Measurements from ENCODE around the gene CASTOR2.
"Not testable (repeated sequence)": the region's sequence is repeated elsewhere in the genome, so short reads cannot be mapped to it uniquely, and the experiment has no call there.

Gene CASTOR2

DNA sequence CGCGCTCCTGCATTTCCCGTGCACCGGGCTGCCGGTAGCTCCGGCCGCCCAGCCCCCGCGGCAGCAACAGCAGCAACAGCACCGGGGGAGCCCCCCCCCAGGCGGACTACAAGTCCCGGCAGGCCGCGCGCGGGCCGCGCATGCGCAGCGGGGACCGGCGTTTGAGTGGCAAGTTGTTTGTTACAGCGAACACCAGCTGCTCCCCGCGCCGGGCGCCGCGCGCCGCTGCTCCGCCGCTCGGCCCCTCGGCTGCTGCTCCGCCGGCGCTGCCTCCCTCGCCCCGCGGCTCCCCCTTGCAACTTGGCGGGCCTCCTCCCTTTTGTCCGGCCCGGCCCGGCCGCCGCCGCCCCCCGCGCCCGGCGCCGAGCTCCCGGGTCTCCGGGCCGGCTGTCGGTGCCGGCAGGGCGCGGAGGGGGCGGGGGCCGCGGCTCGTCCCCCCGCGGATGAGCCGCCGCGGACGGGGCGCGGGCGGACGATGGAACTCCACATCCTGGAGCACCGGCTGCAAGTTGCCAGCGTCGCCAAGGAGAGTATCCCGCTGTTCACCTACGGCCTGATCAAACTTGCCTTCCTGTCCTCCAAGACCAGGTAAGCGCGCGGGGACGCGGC lies at the start of gene CASTOR2:
Gene CASTOR2, plus strand, starts transcription at position 195 of the 609 bp plus-strand sequence. Its CDS starts 281 bp downstream, at position 476.
- H3K4me3 ChIP-seq (ENCODE audit: low read depth, low read length); DNase-seq (ENCODE audit: low read depth): not testable (repeated sequence)

DNA sequence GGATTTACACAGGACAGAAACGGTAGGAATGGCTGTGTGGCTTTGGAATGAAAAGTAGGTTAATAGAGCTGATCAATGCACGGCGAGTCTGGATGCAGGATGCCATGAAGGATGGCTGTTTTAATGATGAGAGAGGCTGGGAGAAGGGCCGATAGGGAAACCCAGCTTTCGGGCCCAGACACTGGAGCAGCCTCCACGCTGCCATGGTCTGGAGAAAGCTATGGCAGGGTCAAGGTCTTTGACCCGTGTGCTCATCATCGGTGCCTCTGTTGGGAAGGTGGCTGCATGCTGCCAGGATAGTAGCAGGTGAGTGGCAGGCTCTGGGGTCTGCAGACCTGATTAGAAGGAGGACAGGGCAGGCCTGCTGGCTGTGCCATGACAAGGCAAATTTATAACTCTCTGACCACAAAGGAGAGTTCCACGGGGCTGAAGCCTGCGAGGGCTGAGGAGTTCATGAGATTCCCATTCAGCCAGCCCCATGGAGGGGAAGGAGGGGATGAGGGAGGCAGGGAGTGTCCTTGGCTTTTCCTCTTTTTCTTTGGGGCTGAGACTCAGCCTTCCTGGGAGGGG lies 42.1 kb upstream of the CASTOR2 start:
- not testable (repeated sequence) for DNase-seq (ENCODE audit: low read depth)

DNA sequence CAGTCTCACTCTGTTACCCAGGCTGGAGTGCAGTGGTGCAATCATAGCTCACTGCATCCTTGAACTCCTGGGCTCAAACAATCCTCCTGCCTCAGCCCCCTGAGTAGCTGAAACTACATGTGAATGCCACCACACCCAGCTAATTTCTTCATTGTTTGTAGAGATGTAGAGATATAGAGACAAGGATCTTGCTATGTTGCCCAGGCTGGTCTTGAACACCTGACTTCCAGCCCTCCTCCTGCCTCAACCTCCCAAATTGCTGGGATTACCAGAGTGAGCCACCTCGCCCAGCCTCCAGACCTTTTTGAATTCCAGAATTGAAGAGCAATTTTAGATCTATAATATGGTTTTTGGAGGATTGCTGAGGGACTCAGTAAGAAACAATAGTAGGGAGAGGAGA lies 40.9 kb upstream of the CASTOR2 start:
- DNase-seq (ENCODE audit: low read depth); H3K4me3 ChIP-seq (ENCODE audit: low read depth, low read length): not testable (repeated sequence)

More for the DNA sequence above, 42.1 kb upstream of the CASTOR2 start:
- not testable (repeated sequence) for H3K4me3 ChIP-seq (ENCODE audit: low read depth, low read length)

DNA sequence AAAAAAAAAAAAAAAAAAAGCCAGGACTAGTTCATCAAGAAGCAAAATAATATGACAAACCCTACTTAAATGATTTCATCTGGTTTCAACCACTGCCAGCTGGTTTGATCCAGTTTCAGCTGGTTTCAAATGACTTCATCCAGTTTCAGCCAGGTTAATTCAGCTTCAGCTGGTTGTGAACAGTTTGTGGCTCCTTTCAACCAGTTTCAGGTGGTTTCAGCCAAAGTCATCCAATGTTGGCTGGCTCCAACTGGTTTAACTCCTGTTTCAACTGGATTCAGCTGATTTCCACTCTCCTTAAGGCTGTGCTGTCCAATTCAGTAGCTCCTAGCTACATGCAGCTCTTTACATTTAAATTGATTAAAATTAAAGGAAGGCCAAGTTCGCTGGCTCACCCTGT lies 37.5 kb upstream of the CASTOR2 start:
- not testable (repeated sequence) for DNase-seq (ENCODE audit: low read depth); H3K4me3 ChIP-seq (ENCODE audit: low read depth, low read length)

DNA sequence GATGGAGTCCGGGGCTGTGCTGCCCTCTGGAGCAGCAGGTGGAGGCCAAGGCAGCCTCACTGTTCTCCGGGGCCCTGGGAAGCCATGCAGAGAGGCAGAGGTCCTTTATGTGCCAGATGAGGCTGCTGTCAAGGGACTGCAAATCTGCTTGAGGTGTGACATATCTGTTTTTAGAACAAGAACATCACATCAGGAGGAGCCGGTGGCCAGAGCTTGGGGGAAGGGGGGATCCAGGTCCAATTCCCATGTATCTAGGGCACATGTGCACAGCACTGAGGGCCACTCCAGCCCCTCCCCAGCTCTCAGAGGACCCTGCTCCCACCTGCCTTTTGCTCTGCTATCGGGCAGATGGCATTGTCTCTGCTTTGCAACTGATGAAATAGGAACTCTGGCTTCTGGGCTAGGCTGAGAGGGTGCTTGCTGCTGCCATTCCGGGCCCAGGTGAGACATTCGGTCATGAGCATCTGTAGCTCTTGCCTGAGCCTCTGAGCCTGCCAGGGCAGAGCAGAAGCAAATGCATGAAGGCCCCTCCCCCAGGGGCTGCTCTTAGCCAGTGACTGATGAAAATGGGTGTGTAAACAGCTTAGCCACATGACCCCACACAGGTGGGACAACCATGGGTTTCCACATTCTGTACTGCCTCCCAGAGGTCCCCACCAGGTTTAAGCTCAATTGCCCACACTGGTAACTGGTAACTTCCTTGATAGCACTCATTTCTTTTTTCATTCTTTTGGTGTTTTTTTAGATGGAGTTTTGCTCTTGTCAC lies 32.8 kb upstream of the CASTOR2 start:
- not testable (repeated sequence) for H3K4me3 ChIP-seq (ENCODE audit: low read depth, low read length); DNase-seq (ENCODE audit: low read depth)

DNA sequence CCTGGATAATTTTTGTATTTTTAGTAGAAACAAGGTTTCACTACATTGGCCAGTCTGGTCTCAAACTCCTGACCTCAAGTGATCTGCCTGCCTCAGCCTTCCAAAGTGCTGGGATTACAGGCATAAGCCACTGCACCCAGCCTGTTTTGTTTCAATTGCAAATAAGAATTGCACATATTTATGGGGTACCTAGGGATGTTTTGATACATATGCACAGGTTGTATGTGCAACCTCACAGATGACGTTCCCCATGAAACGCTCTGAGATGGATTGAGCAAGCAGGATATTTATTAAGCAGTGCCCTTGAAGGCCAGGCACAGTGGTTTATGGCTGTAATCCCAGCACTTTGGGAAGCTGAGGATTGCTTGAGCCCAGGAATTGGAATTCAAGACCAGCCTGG lies 25.1 kb upstream of the CASTOR2 start:
- DNase-seq (ENCODE audit: low read depth); H3K4me3 ChIP-seq (ENCODE audit: low read depth, low read length): not testable (repeated sequence)

DNA sequence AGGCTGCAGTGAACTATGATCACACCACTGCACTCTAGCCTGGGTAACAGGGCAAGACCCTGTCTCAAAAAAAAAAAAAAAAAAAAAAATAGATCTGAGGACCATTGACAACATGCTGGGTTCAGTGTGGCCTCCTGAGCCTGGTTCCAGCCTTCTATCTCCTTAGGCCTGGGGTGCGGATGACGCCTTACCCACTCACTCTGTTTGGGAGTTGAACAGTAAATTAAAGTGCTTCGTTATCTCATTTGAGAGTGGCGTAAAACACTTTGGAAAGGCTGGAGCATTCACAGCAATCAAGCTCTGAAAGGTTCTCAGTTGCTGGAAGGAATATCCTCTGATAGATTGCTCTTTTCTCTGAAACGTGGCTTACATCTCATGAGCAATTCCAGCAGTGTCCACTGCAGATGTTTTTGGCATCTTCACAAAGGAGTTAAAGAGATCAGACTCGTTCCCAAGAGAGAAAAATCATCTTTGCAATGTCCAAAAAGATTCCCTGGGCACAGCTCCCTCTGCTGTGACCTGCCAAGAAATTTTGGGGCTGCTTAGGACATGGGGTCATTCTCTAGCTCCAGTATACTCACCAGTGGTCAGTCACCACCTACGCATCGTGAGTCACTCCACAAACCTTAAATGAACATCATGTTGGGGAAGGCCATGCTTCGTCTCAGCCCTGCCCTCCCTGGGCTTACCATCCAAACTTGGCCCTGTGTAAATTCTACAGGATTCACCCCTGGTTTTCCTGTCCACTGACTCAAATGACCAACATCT lies 23.0 kb upstream of the CASTOR2 start:
- not testable (repeated sequence) for DNase-seq (ENCODE audit: low read depth); H3K4me3 ChIP-seq (ENCODE audit: low read depth, low read length)

DNA sequence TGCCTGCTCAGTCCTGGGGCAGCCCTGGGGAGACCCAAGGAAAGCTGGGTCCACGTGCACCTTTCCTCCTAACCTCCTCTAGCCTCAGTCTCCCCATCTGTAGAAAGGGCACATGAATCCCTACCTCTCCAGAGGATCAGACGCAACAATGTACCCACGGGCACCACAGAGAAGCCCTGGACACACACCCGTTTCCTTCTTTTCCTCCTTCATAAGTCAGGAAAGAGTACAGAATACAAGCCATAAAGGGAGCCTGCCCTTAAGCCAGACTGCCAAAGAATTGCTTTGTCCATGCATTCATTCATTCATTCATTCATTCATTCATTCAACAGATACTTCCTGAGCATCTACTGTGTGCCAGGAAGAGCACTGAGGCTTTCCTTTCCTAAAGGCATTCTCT lies 20.6 kb upstream of the CASTOR2 start:
- not testable (repeated sequence) for DNase-seq (ENCODE audit: low read depth)

DNA sequence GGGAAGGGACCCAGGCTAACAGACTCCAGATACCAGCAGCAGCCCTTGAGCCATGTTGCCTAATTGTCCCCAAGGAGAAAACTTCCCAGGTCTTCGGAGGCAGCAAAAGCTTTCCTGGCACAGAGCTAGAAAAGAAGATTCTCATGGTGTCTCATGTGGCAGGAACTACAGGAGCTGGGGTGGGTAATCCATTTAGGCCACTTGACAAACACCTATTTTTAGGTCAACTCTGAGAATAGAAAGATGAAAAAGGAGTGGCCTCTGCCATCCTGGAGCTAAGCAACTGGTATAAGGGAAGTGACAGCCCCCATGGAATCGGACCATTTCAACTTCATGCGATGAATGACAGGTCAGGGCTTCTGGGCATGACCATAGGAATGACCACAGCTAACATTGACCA lies 16.8 kb upstream of the CASTOR2 start:
- H3K4me3 ChIP-seq (ENCODE audit: low read depth, low read length), result not testable (repeated sequence)

More for the DNA sequence above, 20.6 kb upstream of the CASTOR2 start:
- not testable (repeated sequence) for H3K4me3 ChIP-seq (ENCODE audit: low read depth, low read length)

DNA sequence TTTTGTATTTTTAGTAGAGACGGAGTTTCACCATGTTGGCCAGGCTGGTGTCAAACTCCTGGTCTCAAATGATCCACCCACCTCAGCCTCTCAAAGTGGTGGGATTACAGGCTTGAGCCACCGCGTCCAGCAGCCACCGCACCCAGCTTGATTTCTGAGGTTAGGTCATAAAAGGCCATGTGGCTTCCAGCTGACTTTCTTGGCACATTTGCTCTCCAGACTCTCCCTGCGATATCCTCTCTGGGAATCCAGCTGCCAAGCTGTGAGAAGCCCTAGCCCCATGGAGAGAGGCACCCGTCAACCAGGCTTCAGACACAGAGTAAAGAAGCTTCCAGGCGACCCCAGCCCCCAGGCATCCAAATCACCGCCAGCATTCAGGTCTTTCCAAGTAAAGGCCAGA lies 10.7 kb upstream of the CASTOR2 start:
- not testable (repeated sequence) for H3K4me3 ChIP-seq (ENCODE audit: low read depth, low read length); DNase-seq (ENCODE audit: low read depth)

More for the DNA sequence above, 16.8 kb upstream of the CASTOR2 start:
- not testable (repeated sequence) for DNase-seq (ENCODE audit: low read depth)

DNA sequence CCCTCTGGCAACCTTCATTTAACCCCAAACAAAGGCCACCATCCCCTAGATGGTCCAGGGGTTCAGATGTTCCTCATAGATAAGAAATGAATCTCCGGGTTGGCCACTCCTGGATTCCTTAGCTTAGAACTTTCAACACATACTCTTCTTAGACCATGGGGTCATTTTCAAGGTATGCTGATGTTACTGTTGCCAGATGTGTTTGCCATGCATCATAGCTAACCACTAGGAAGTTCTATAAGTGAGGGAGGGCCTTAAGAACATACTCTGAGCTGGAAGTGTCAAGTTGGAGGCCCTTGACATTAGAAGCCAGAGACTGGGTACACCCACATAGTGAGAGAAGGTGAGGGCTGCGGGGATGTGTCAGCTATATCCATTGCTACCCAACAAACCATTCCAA lies 6.2 kb upstream of the CASTOR2 start:
- not testable (repeated sequence) for H3K4me3 ChIP-seq (ENCODE audit: low read depth, low read length)

DNA sequence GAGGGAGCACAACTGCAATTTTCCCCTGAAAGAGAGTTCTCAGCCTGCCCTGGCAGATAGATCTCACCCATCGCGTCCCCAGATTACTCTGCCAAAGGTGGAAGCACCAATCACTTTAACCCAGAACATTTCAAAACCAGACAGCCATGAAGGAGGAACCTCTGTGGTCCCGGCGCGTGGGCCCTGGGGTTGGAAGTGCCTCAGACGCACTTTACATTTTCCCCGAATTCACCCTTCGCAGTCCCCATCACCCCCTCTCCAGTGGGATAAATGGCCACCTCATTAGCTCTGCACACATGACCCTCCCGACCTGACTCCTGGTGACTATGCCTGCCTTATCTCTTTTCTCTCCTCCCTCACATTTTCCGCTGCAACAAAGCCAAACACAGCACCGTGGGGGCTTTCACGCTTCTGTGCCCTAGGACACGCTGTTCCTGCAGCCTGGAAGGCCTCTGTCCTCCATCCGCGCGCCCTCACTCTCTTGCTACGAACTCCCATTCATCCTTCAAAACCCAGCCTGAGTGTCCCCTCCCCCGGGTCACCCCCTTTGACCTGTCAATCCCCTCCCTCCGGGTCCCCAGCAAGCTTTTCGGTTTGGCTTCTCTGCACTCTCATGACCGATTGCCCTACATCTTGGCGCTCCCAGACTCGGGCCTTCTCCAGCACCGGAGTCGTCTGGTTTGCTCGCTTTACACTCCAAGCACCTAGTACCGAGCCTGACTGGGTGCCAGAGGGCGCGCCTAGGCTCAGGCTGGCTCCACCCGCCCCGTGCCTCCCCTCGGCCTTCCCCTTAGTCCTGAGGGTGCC lies 598 bp upstream of the CASTOR2 start:
- not testable (repeated sequence) for DNase-seq (ENCODE audit: low read depth)

More for the DNA sequence above, 6.2 kb upstream of the CASTOR2 start:
- DNase-seq (ENCODE audit: low read depth), result not testable (repeated sequence)

DNA sequence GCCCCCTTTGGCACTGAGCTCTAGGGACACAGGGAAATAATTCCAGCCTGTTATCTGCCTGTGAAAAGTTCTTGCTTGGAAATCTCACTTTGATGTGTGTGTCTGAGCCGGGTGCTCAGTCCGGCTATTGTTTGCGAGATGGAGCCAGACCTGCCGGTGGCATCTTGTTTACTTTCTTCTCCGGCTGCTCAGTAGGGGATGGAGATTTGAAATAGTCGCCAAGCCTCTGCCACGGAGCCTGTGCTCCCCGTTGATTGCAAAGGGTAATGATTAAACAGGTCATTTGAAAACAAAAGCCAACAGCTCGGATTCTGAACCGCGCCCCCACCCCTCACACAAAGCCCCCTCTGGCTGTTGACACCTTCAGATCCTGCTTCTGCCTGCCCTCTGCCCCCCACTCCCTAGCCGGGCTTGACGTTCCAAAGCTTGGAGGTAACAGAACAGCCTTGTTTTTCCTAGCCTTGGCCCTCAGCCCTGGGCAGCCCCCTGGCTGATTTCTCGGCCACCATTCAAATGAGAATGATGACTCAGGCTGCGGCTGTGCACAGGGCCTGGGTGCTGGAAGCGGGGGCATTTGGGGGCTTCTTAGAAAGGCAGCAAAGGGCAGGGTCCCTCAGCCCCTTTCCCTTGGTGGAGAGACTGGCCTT lies 1.8 kb downstream of the CASTOR2 start:
- DNase-seq (ENCODE audit: low read depth); H3K4me3 ChIP-seq (ENCODE audit: low read depth, low read length): not testable (repeated sequence)

More for the DNA sequence above, 598 bp upstream of the CASTOR2 start:
- not testable (repeated sequence) for H3K4me3 ChIP-seq (ENCODE audit: low read depth, low read length)

DNA sequence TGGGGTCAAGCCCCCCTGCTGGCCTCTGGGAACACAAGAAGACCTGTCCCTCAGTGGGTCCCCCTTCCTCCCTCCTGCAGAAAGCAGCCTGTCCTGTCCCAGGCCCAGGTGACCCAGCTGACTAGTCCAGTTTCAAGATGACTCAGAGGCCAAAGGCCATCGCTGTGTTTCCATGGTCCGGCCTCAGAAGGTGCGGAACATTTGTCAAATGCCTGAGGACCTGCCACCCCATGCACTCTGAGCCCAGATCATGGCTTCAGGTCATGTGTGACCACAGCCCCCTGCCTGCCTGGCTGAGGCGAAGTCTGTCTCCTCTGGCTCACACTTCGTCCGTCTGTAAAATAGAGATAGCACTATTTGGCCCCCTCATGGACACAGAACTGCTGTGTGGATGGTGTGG lies 2.4 kb downstream of the CASTOR2 start:
- not testable (repeated sequence) for H3K4me3 ChIP-seq (ENCODE audit: low read depth, low read length); DNase-seq (ENCODE audit: low read depth)

DNA sequence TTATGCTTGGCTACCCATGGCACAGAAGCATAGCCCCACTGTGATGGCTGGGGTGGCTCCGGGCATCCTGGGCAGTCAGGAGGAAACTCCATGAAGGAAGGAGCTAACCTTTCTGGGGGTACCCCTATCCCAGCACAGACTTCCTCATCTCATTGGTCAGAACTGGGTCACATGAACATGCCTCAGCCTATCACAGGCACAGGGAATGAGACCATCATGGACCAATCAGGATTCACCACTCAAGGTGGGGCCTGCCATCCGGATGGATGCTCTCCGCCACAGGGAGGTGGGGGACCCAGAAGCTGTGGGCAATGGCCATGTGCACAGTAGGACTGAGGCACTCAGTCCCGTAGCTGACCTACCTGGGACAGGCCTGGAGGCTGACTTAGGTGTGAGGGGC lies 6.9 kb downstream of the CASTOR2 start:
- not testable (repeated sequence) for DNase-seq (ENCODE audit: low read depth); H3K4me3 ChIP-seq (ENCODE audit: low read depth, low read length)

DNA sequence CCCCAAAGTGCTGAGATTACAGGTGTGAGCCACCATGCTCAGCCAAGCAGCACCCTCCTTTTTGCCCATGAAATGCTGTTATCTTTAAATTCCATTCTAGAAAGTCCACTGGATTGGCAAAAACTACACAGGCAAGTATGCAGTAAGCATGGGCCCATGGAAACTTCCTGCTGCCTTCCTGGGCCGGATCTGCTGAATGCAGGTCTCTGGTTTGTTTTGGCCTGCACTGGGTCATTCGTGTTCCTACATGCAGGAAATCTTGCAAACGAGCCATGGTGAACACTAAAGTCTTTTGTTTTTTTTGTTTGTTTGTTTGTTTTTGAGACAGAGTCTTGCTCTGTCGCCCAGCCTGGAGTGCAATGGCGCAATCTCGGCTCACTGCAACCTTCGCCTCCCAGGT lies 7.9 kb downstream of the CASTOR2 start:
- H3K4me3 ChIP-seq (ENCODE audit: low read depth, low read length); DNase-seq (ENCODE audit: low read depth): not testable (repeated sequence)

DNA sequence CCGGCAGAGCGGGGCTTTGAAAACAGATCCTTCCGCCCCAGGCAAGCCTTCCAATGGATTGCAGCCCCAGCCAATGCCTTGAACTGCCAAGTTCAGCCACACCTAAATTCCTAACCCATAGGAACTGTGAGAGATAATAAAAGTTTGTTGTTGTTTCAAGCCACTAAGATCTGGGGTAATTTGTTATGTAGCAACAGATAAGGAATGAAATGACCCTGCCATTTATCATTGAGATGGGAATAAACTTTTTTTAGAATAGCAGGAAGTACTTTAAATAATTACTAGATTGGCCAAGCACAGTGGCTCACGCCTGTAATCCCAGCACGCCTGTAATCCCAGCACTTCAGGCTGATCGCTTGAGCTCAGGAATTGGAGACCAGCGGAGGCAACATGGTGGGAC lies 11.5 kb downstream of the CASTOR2 start:
- H3K4me3 ChIP-seq (ENCODE audit: low read depth, low read length); DNase-seq (ENCODE audit: low read depth): not testable (repeated sequence)

DNA sequence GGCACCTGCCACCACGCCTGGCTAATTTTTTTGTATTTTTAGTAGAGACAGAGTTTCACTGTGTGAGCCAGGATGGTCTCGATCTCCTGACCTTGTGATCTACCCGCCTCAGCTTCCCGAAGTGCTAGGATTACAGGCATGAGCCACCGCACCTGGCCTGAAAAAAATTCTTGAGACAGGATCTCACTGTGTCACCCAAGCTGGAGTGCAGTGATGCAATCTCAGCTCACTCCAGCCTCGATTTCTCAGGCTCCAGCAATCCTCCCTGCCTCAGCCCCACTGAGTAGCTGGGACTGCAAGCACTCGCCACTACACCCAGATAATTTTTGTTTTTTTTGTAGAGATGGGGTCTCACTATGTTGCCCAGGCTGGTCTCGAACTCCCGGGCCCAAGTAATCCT lies 13.0 kb downstream of the CASTOR2 start:
- H3K4me3 ChIP-seq (ENCODE audit: low read depth, low read length); DNase-seq (ENCODE audit: low read depth): not testable (repeated sequence)

Measured in GM12865 (cell line).